GM12878 (cell line): Measurements from ENCODE around the gene ZFYVE21. TPM values are rescaled to one million over a fixed set of nuclear protein-coding genes. Genes with fewer than 3 reads are reported as not detected.

Experiments
- ATAC-seq: fragments of 200-7000 bp; cut with Tn5 transposase; 3 replicates; pipeline ENCODE4 v1.9.1; 2020; ENCODE audit warnings: mild to moderate bottlenecking, moderate library complexity
- BruUV-seq: library from RNA; stranded (reverse); fragments of 400-500 nt; replicated peaks from 2 replicates; lab custom pipeline; 2021; lab: Mats Ljungman, UMichigan
- CTCF ChIA-PET: fragments of 300-600 bp; sonication (Branson Sonifier 250); formaldehyde crosslinking; extraction: SDS; loops from one replicate; lab custom pipeline; 2021; ENCODE audit warnings: inconsistent platforms; lab: Yijun Ruan, JAX
- POLR2A ChIA-PET: fragments of 350-600 bp; formaldehyde crosslinking; extraction: SDS; loops from one replicate; lab custom pipeline; 2021; ENCODE audit warnings: inconsistent platforms; lab: Charles Lee
- RAD21 ChIA-PET: fragments of 300-600 bp; sonication (Branson Sonifier 250); formaldehyde crosslinking; loops from one replicate; lab custom pipeline; 2023; ENCODE audit warnings: antibody characterized with exemption; ENCODE audit not compliant: unreplicated experiment; lab: Charles Lee
- SMC1A ChIA-PET: fragments of 300-600 bp; sonication (Branson Sonifier 250); formaldehyde crosslinking; loops from one replicate; lab custom pipeline; 2023; ENCODE audit not compliant: unreplicated experiment, uncharacterized antibody; lab: Charles Lee
- DNase-seq: peaks from one replicate; pipeline ENCODE4 v3.0.0-alpha.2; 2011; ENCODE audit warnings: low read depth, low spot score
- FAIRE-seq: peaks from 3 replicates; lab custom pipeline; 2011; peaks lifted over from hg19 to GRCh38; lab: Jason Lieb, UNC
- H2AFZ ChIP-seq: 2 replicates; pipeline ENCODE4 v1.6.0; 2011; ENCODE audit warnings: low read depth, low read length, control low read depth; ENCODE audit not compliant: control insufficient read depth
- H3K27ac ChIP-seq: 2 replicates; pipeline ENCODE4 v1.5.1; 2011; ENCODE audit warnings: control low read depth; ENCODE audit not compliant: control insufficient read depth, insufficient read depth
- H3K27me3 ChIP-seq, 2 experiments: replicated peaks in 1 of 2; 2 replicates each; pipeline versions ENCODE4 v1.6.0 to v1.6.1; 2011; ENCODE audit warnings: low read length in 1 of 2; ENCODE audit not compliant: control insufficient read depth in 2 of 2, insufficient read depth in 2 of 2
- H3K36me3 ChIP-seq, 2 experiments: 2 replicates each; pipeline ENCODE4 v1.5.1; 2011; ENCODE audit warnings: low read length in 1 of 2; ENCODE audit not compliant: control insufficient read depth in 2 of 2, insufficient read depth in 2 of 2
- H3K4me1 ChIP-seq: 2 replicates; pipeline ENCODE4 v1.6.1; 2011; ENCODE audit warnings: mild to moderate bottlenecking, low read length, moderate library complexity, mixed read lengths; ENCODE audit not compliant: control insufficient read depth, insufficient read depth
- H3K4me2 ChIP-seq: 2 replicates; pipeline ENCODE4 v1.6.0; 2011; ENCODE audit warnings: control low read depth; ENCODE audit not compliant: control insufficient read depth, insufficient read depth
- H3K4me3 ChIP-seq: fragments of 200-600 bp; sonication (generic); 2 replicates; pipeline ENCODE4 v1.5.1; 2016
- H3K79me2 ChIP-seq: 2 replicates; pipeline ENCODE4 v1.6.0; 2011; ENCODE audit warnings: low read length; ENCODE audit not compliant: control insufficient read depth, insufficient read depth
- H3K9ac ChIP-seq: 2 replicates; pipeline ENCODE4 v1.8.0; 2011; ENCODE audit warnings: low read length, control low read depth, mixed read lengths; ENCODE audit not compliant: control insufficient read depth, insufficient read depth
- H3K9me3 ChIP-seq: replicated peaks from 3 replicates; pipeline ENCODE4 v1.5.1; 2011; ENCODE audit warnings: mild to moderate bottlenecking, low read length; ENCODE audit not compliant: control insufficient read depth, insufficient read depth
- H4K20me1 ChIP-seq: 2 replicates; pipeline ENCODE4 v1.6.0; 2011; ENCODE audit not compliant: control insufficient read depth, insufficient read depth
- ASH2L ChIP-seq: fragments of 300-600, 200-600 bp; sonication (generic); IDR thresholded peaks from 2 replicates; pipeline ENCODE4 v1.6.1; 2017; ENCODE audit warnings: low read depth, mild to moderate bottlenecking, borderline replicate concordance
- BACH1 ChIP-seq: fragments of 450-650 bp; IDR thresholded peaks from 2 replicates; pipeline ENCODE4 v1.6.1; 2017; ENCODE audit warnings: mild to moderate bottlenecking, borderline replicate concordance
- BHLHE40 ChIP-seq, 2 experiments: fragments of 450-650 bp in 1 of 2; IDR thresholded peaks; 2 replicates each; pipeline ENCODE4 v1.6.1; 2011 to 2017; ENCODE audit warnings: low read depth in 2 of 2, borderline replicate concordance in 1 of 2, improper control_type of control experiment in 1 of 2, low read length in 1 of 2, mild to moderate bottlenecking in 1 of 2
- BMI1 ChIP-seq: fragments of 450-650 bp; IDR thresholded peaks from 2 replicates; pipeline ENCODE4 v1.6.1; 2016; ENCODE audit warnings: mild to moderate bottlenecking, moderate library complexity, borderline replicate concordance
- CHD2 ChIP-seq: IDR thresholded peaks from 2 replicates; pipeline ENCODE4 v1.6.1; 2011; ENCODE audit warnings: low read depth, low read length, improper control_type of control experiment, borderline replicate concordance
- ELK1 ChIP-seq: IDR thresholded peaks from 2 replicates; pipeline ENCODE4 v1.6.1; 2012; ENCODE audit warnings: low read depth, low read length, improper control_type of control experiment
- ESRRA ChIP-seq: IDR thresholded peaks from 2 replicates; pipeline ENCODE4 v1.6.1; 2012; ENCODE audit warnings: mild to moderate bottlenecking, low read length, improper control_type of control experiment
- EZH2 ChIP-seq: IDR thresholded peaks from 2 replicates; pipeline ENCODE4 v1.6.1; 2012; ENCODE audit warnings: low read depth, mild to moderate bottlenecking, control low read depth, inconsistent platforms, low read length, borderline replicate concordance; ENCODE audit not compliant: control insufficient read depth
- GATAD2B ChIP-seq: fragments of 450-650 bp; conservative IDR thresholded peaks from 2 replicates; pipeline ENCODE4 v1.6.1; 2017; ENCODE audit warnings: low read depth, mild to moderate bottlenecking, moderate library complexity
- IRF4 ChIP-seq: IDR thresholded peaks from 2 replicates; pipeline ENCODE4 v1.6.1; 2011; ENCODE audit warnings: low read depth, low read length
- PRDM15 ChIP-seq: fragments of 450-650 bp; formaldehyde crosslinking; IDR thresholded peaks from 2 replicates; pipeline ENCODE4 v1.4.0; 2020; ENCODE audit warnings: mild to moderate bottlenecking, moderate library complexity
- RAD21 ChIP-seq: IDR thresholded peaks from 2 replicates; pipeline ENCODE4 v1.6.1; 2011; ENCODE audit warnings: mild to moderate bottlenecking, low read depth, low read length, moderate library complexity; ENCODE audit not compliant: insufficient read depth
- SIX5 ChIP-seq: IDR thresholded peaks from 2 replicates; pipeline ENCODE4 v1.6.1; 2011; ENCODE audit warnings: mild to moderate bottlenecking, low read depth, low read length, moderate library complexity; ENCODE audit not compliant: severe bottlenecking
- SMAD5 ChIP-seq: IDR thresholded peaks from 2 replicates; pipeline ENCODE4 v1.6.1; 2016; ENCODE audit warnings: antibody characterized with exemption, low read depth
- SPI1 ChIP-seq: IDR thresholded peaks from 2 replicates; pipeline ENCODE4 v1.6.1; 2011; ENCODE audit warnings: low read depth, mild to moderate bottlenecking, low read length, moderate library complexity, borderline replicate concordance; ENCODE audit not compliant: insufficient read depth
- SRF ChIP-seq, 2 experiments: IDR thresholded peaks; 2 replicates each; pipeline ENCODE4 v1.6.1; 2011; ENCODE audit warnings: low read depth in 2 of 2, low read length in 2 of 2, mild to moderate bottlenecking in 1 of 2, moderate library complexity in 1 of 2
- TBL1XR1 ChIP-seq: IDR thresholded peaks from 2 replicates; pipeline ENCODE4 v1.6.1; 2012; ENCODE audit warnings: low read depth, low read length, improper control_type of control experiment
- YY1 ChIP-seq: IDR thresholded peaks from 2 replicates; pipeline ENCODE4 v1.6.1; 2011; ENCODE audit warnings: low read depth, mild to moderate bottlenecking, low read length
- ZNF207 ChIP-seq: fragments of 450-650 bp; IDR thresholded peaks from 2 replicates; pipeline ENCODE4 v1.6.1; 2014; ENCODE audit warnings: antibody characterized with exemption, mild to moderate bottlenecking, borderline replicate concordance
- WGBS: methylation state at CpG from one replicate; pipeline ENCODE4 v1.1.6; 2016; ENCODE audit warnings: low lambda C conversion rate; ENCODE audit not compliant: insufficient replicate concordance, insufficient coverage; ENCODE audit errors: missing lambda C conversion rate; 5-methylcytosine and 5-hydroxymethylcytosine counted together
- in situ Hi-C: fragments of 300-500 bp; cut with MboI; formaldehyde crosslinking; loops from 9 replicates; pipeline ENCODE4 v1.14.3; 2018; ENCODE audit warnings: mixed read lengths
- intact Hi-C: fragments of 100-400 bp; cut with micrococcal nuclease; formaldehyde crosslinking; loops from one replicate; pipeline ENCODE4 v1.14.2; 2022; ENCODE audit not compliant: unreplicated experiment
- polyA plus RNA-seq, 11 experiments: library from polyadenylated mRNA; depleted of rRNA in 4 of 11; unstranded in 6 of 11; stranded (reverse) in 5 of 11; fragments of >200 nt; fragmentation: Nextera tagmentation in 4 of 11; fragmentation: Illumina TruSeq in 1 of 11; extraction: Ambion mirVana in 4 of 11; extraction: Trizol in 1 of 11; gene quantifications; 1 replicate in 1 of 11; 2 replicates in 10 of 11; pipeline versions ENCODE4 v1.2.1 to v1.2.3, GENCODE V29; 2011 to 2016; ENCODE audit warnings: inconsistent platforms in 2 of 11, missing spikeins in 2 of 11, low read depth in 1 of 11
- total RNA-seq, 4 experiments: library from RNA; depleted of rRNA in 3 of 4; stranded (reverse); fragments of >200 nt in 3 of 4; fragmentation: Illumina TruSeq in 1 of 4; extraction: Trizol in 1 of 4; gene quantifications; 2 replicates each; pipeline versions ENCODE4 v1.2.1 to v1.2.3, GENCODE V29; 2013 to 2021

The ZFYVE21 gene
- total and polyA plus RNA-seq, 10 of the 15 experiments (the other 5 are each of a cell fraction or from before 2014, with no cell fraction given), result 0.79 to 21.7 (median 13.8) TPM

GRCh38 chr14:103772078-103772712 is 56.6 kb downstream of the ZFYVE21 start:
- Histone ChIP-seq H3K4me1 (no peaks in the 10 kb centered on the region), H3K79me2 (no peaks in the 10 kb centered on the region), H4K20me1 (no peaks in the 10 kb centered on the region), H3K9ac (no peak overlapping the region)
- ChIA-PET SMC1A (no interaction called here), CTCF (no interaction called here)
- DNase-seq (no peak), FAIRE-seq (no peak)
- 94% methylated on average over 1 of the region's 1 CpG for WGBS
- TF ChIP-seq TBL1XR1 (no peak), SPI1 (no peak), SRF (IDR thresholded peaks at IDR 0.05; ENCODE audit: low read depth in 2 of 2, low read length in 2 of 2) (no peak), CHD2 (no peak), IRF4 (no peak), ELK1 (no peak), ESRRA (no peak), ZNF207 (no peak), RAD21 (no peak), ASH2L (no peak), BMI1 (no peak), EZH2 (no peak), SIX5 (no peak), GATAD2B (no peak), BACH1 (no peak), PRDM15 (CRISPR knock-in tag) (no peak), BHLHE40 (IDR thresholded peaks at IDR 0.05; ENCODE audit: borderline replicate concordance in 1 of 2, low read depth in 2 of 2, low read length in 1 of 2) (no peak), SMAD5 (no peak), YY1 (no peak)
- TF ChIP-seq, all 136 proteins: peak for 0
- RAD21 ChIA-PET, result no interaction called here
- ATAC-seq, result no peak
- Histone ChIP-seq H3K27me3 (no peaks in the 10 kb centered on the region), H3K27ac (no peak overlapping the region), H3K4me2 (no peak overlapping the region), H2AFZ (no peak overlapping the region), H3K36me3 (no peaks in the 10 kb centered on the region), H3K9me3 (no peaks in the 10 kb centered on the region), H3K4me3 (no peak overlapping the region)
- intact Hi-C loops, result no loop called here
- BruUV-seq, result no TSS peak
- POLR2A ChIA-PET, result no interaction called here
- in situ Hi-C loops, result no loop called here
